Fibroblast of the aortic adventitia (primary cell): ENCODE measurements around the gene IGFBP1. TPM values are rescaled to one million over a fixed set of nuclear protein-coding genes. Genes with fewer than 3 reads are reported as not detected.
A peak's percentile ranks its signal among the peaks of the same experiment; 100 is the strongest.

Experiments used
- DNase-seq: peaks from one replicate; pipeline ENCODE4 v3.0.0-alpha.2; 2010; ENCODE audit warnings: low read depth
- H3K4me3 ChIP-seq: 2 replicates; pipeline ENCODE4 v1.5.1; 2011; ENCODE audit warnings: low read depth, mild to moderate bottlenecking, control low read depth, low read length, moderate library complexity
- CTCF ChIP-seq: IDR thresholded peaks from 2 replicates; pipeline ENCODE4 v1.5.1; 2011; ENCODE audit warnings: mild to moderate bottlenecking, low read length, control low read depth, inconsistent platforms; ENCODE audit not compliant: insufficient read depth
- total RNA-seq: library from RNA; depleted of rRNA; stranded (reverse); fragments of >200 nt; gene quantifications from 2 replicates; pipeline ENCODE4 v1.2.3, GENCODE V29; 2012; ENCODE audit warnings: low replicate concordance

IGFBP1 gene
- total RNA-seq, 1 donor, result 5.3 TPM

- no peak for TF ChIP-seq CTCF
- DNase-seq, result no peak
- H3K4me3 ChIP-seq, result no peak overlapping the region
Measured at GRCh38 chr7:45867471-45867870, 20.8 kb upstream of the IGFBP1 start.

GRCh38 chr7:45869426-45869825 lies 18.9 kb upstream of the IGFBP1 start:
- TF ChIP-seq CTCF, result no peak
- DNase-seq, result peak; percentile 57
- H3K4me3 ChIP-seq, result no peak overlapping the region

- peak; percentile 56 for TF ChIP-seq CTCF
- DNase-seq, result no peak
- no peak overlapping the region for H3K4me3 ChIP-seq
Measured at GRCh38 chr7:45872116-45873034, 15.9 kb upstream of the IGFBP1 start.

GRCh38 chr7:45873035-45873354 lies 15.3 kb upstream of the IGFBP1 start, which contains the start of gene CCDC201:
CCDC201 (minus strand) TSS chr7:45873082; CDS start chr7:45873007, 75 bp downstream.
- TF ChIP-seq CTCF, result no peak
- no peak within 1 kb of the TSS for H3K4me3 ChIP-seq
- no peak for DNase-seq

- no peak for DNase-seq
- H3K4me3 ChIP-seq, result no peak overlapping the region
- no peak for TF ChIP-seq CTCF
Measured at GRCh38 chr7:45873355-45873754, 14.9 kb upstream of the IGFBP1 start.

GRCh38 chr7:45874408-45875131 lies 13.7 kb upstream of the IGFBP1 start:
- H3K4me3 ChIP-seq, result no peak overlapping the region
- TF ChIP-seq CTCF, result no peak
- peak; percentile 92 for DNase-seq
